Measurements from ENCODE around the gene SLC1A2.

SLC1A2 gene

GRCh38 chr11:35355102-35355749 lies 64.1 kb downstream of the SLC1A2 start:
- no peak overlapping the region for H4K8ac ChIP-seq (ENCODE audit: low read depth, low read length)
- H3K4ac ChIP-seq (ENCODE audit: low read depth, low read length), result no peak overlapping the region
- no peak overlapping the region for H3K9ac ChIP-seq (ENCODE audit: low read length)
- no peak overlapping the region for H2BK120ac ChIP-seq (ENCODE audit: insufficient read depth, low read length, poor library complexity)
- no peaks in the 10 kb centered on the region for H3K4me1 ChIP-seq (ENCODE audit: control insufficient read depth in 1 of 2, insufficient read depth in 2 of 2, low read length in 2 of 2)
- H3K9me3 ChIP-seq (ENCODE audit: insufficient read depth, low read depth, low read length), result no peaks in the 10 kb centered on the region
- no peak overlapping the region for H2BK5ac ChIP-seq (ENCODE audit: low read depth, low read length, poor library complexity)
- no peak overlapping the region for H3K4me3 ChIP-seq (ENCODE audit: low read depth, low read length)
- no peak overlapping the region for H2AFZ ChIP-seq (ENCODE audit: insufficient read depth, low read length, poor library complexity)
- H3K79me2 ChIP-seq (ENCODE audit: control insufficient read depth, insufficient read depth, low read length, poor library complexity), result no peaks in the 10 kb centered on the region
- H4K12ac ChIP-seq (ENCODE audit: low read depth, low read length), result no peak overlapping the region
- H3K79me1 ChIP-seq (ENCODE audit: low read length), result no peaks in the 10 kb centered on the region
- H3K4me2 ChIP-seq (ENCODE audit: low read length), result no peak overlapping the region
- no peak overlapping the region for H3K23ac ChIP-seq (ENCODE audit: low read length)
- WGBS (ENCODE audit: extremely low coverage, insufficient coverage, insufficient read length), result no CpG with 5 or more reads among the region's 5 CpGs
- H3K27ac ChIP-seq (ENCODE audit: low read depth, low read length), result no peak overlapping the region
- no peak overlapping the region for H2BK12ac ChIP-seq (ENCODE audit: low read length)
- no peak overlapping the region for H2AK5ac ChIP-seq (ENCODE audit: low read length)
- H3K14ac ChIP-seq (ENCODE audit: low read length), result no peak overlapping the region
- DNase-seq, result no peak
- H3K36me3 ChIP-seq (ENCODE audit: control insufficient read depth in 1 of 2, insufficient read depth in 2 of 2, low read length in 2 of 2), result no peaks in the 10 kb centered on the region
- no peak overlapping the region for H4K91ac ChIP-seq (ENCODE audit: low read depth, low read length)
- no peak overlapping the region for H3K18ac ChIP-seq (ENCODE audit: low read length)
- H3K27me3 ChIP-seq (ENCODE audit: insufficient read depth, low read length), result no peaks in the 10 kb centered on the region

GRCh38 chr11:35354644-35355043 lies 64.7 kb downstream of the SLC1A2 start:
- no peak overlapping the region for H4K91ac ChIP-seq (ENCODE audit: low read depth, low read length)
- no peak overlapping the region for H3K23ac ChIP-seq (ENCODE audit: low read length)
- no peak overlapping the region for H3K18ac ChIP-seq (ENCODE audit: low read length)
- H2AFZ ChIP-seq (ENCODE audit: insufficient read depth, low read length, poor library complexity), result no peak overlapping the region
- 100% methylated on average over 2 of the region's 7 CpGs for WGBS (ENCODE audit: extremely low coverage, insufficient coverage, insufficient read length)
- H3K36me3 ChIP-seq (ENCODE audit: control insufficient read depth in 1 of 2, insufficient read depth in 2 of 2, low read length in 2 of 2), result no peaks in the 10 kb centered on the region
- no peaks in the 10 kb centered on the region for H3K9me3 ChIP-seq (ENCODE audit: insufficient read depth, low read depth, low read length)
- H3K4me1 ChIP-seq (ENCODE audit: control insufficient read depth in 1 of 2, insufficient read depth in 2 of 2, low read length in 2 of 2), result no peaks in the 10 kb centered on the region
- no peak overlapping the region for H3K27ac ChIP-seq (ENCODE audit: low read depth, low read length)
- no peak overlapping the region for H3K9ac ChIP-seq (ENCODE audit: low read length)
- no peaks in the 10 kb centered on the region for H3K27me3 ChIP-seq (ENCODE audit: insufficient read depth, low read length)
- H3K79me2 ChIP-seq (ENCODE audit: control insufficient read depth, insufficient read depth, low read length, poor library complexity), result no peaks in the 10 kb centered on the region
- no peak overlapping the region for H2BK5ac ChIP-seq (ENCODE audit: low read depth, low read length, poor library complexity)
- H3K4me2 ChIP-seq (ENCODE audit: low read length), result no peak overlapping the region
- H4K8ac ChIP-seq (ENCODE audit: low read depth, low read length), result no peak overlapping the region
- no peak overlapping the region for H4K12ac ChIP-seq (ENCODE audit: low read depth, low read length)
- H3K14ac ChIP-seq (ENCODE audit: low read length), result no peak overlapping the region
- H3K4me3 ChIP-seq (ENCODE audit: low read depth, low read length), result no peak overlapping the region
- H2AK5ac ChIP-seq (ENCODE audit: low read length), result no peak overlapping the region
- no peak for DNase-seq
- no peak overlapping the region for H2BK120ac ChIP-seq (ENCODE audit: insufficient read depth, low read length, poor library complexity)
- H3K4ac ChIP-seq (ENCODE audit: low read depth, low read length), result no peak overlapping the region
- no peak overlapping the region for H2BK12ac ChIP-seq (ENCODE audit: low read length)
- no peaks in the 10 kb centered on the region for H3K79me1 ChIP-seq (ENCODE audit: low read length)

- H2BK12ac ChIP-seq (ENCODE audit: low read length), result no peak overlapping the region
- no peaks in the 10 kb centered on the region for H3K27me3 ChIP-seq (ENCODE audit: insufficient read depth, low read length)
- H4K91ac ChIP-seq (ENCODE audit: low read depth, low read length), result no peak overlapping the region
- no peak overlapping the region for H4K8ac ChIP-seq (ENCODE audit: low read depth, low read length)
- H3K14ac ChIP-seq (ENCODE audit: low read length), result no peak overlapping the region
- H2BK120ac ChIP-seq (ENCODE audit: insufficient read depth, low read length, poor library complexity), result no peak overlapping the region
- H3K79me2 ChIP-seq (ENCODE audit: control insufficient read depth, insufficient read depth, low read length, poor library complexity), result no peaks in the 10 kb centered on the region
- no peak overlapping the region for H3K9ac ChIP-seq (ENCODE audit: low read length)
- H3K4me2 ChIP-seq (ENCODE audit: low read length), result no peak overlapping the region
- no peak overlapping the region for H3K23ac ChIP-seq (ENCODE audit: low read length)
- WGBS (ENCODE audit: extremely low coverage, insufficient coverage, insufficient read length), result no CpG with 5 or more reads among the region's 3 CpGs
- H3K4me3 ChIP-seq (ENCODE audit: low read depth, low read length), result no peak overlapping the region
- no peak overlapping the region for H4K12ac ChIP-seq (ENCODE audit: low read depth, low read length)
- no peak overlapping the region for H3K18ac ChIP-seq (ENCODE audit: low read length)
- DNase-seq, result no peak
- H3K4ac ChIP-seq (ENCODE audit: low read depth, low read length), result no peak overlapping the region
- H3K4me1 ChIP-seq (ENCODE audit: control insufficient read depth in 1 of 2, insufficient read depth in 2 of 2, low read length in 2 of 2), result peaks cover 0 to 4% of the 10 kb centered on the region in 2 experiments
- no peaks in the 10 kb centered on the region for H3K9me3 ChIP-seq (ENCODE audit: insufficient read depth, low read depth, low read length)
- H3K36me3 ChIP-seq (ENCODE audit: control insufficient read depth in 1 of 2, insufficient read depth in 2 of 2, low read length in 2 of 2), result no peaks in the 10 kb centered on the region
- H3K27ac ChIP-seq (ENCODE audit: low read depth, low read length), result no peak overlapping the region
- no peaks in the 10 kb centered on the region for H3K79me1 ChIP-seq (ENCODE audit: low read length)
- no peak overlapping the region for H2BK5ac ChIP-seq (ENCODE audit: low read depth, low read length, poor library complexity)
- no peak overlapping the region for H2AFZ ChIP-seq (ENCODE audit: insufficient read depth, low read length, poor library complexity)
- no peak overlapping the region for H2AK5ac ChIP-seq (ENCODE audit: low read length)
Observed at GRCh38 chr11:35352077-35352888, 67.1 kb downstream of the SLC1A2 start.

GRCh38 chr11:35349897-35350296 lies 69.5 kb downstream of the SLC1A2 start:
- H3K9ac ChIP-seq (ENCODE audit: low read length), result no peak overlapping the region
- H3K4me3 ChIP-seq (ENCODE audit: low read depth, low read length), result no peak overlapping the region

More at GRCh38 chr11:35349897-35350296, 69.5 kb downstream of the SLC1A2 start:
- peaks cover 0 to 4% of the 10 kb centered on the region in 2 experiments for H3K4me1 ChIP-seq (ENCODE audit: control insufficient read depth in 1 of 2, insufficient read depth in 2 of 2, low read length in 2 of 2)
- H4K12ac ChIP-seq (ENCODE audit: low read depth, low read length), result no peak overlapping the region
- no peak overlapping the region for H2BK120ac ChIP-seq (ENCODE audit: insufficient read depth, low read length, poor library complexity)
- H2AFZ ChIP-seq (ENCODE audit: insufficient read depth, low read length, poor library complexity), result no peak overlapping the region
- no peak overlapping the region for H3K18ac ChIP-seq (ENCODE audit: low read length)
- no peak overlapping the region for H3K27ac ChIP-seq (ENCODE audit: low read depth, low read length)
- WGBS (ENCODE audit: extremely low coverage, insufficient coverage, insufficient read length), result no CpG with 5 or more reads among the region's 4 CpGs
- no peak overlapping the region for H2BK12ac ChIP-seq (ENCODE audit: low read length)
- no peaks in the 10 kb centered on the region for H3K27me3 ChIP-seq (ENCODE audit: insufficient read depth, low read length)
- H3K9me3 ChIP-seq (ENCODE audit: insufficient read depth, low read depth, low read length), result no peaks in the 10 kb centered on the region
- no peak overlapping the region for H3K4ac ChIP-seq (ENCODE audit: low read depth, low read length)
- no peak overlapping the region for H3K14ac ChIP-seq (ENCODE audit: low read length)
- DNase-seq, result no peak
- no peak overlapping the region for H3K23ac ChIP-seq (ENCODE audit: low read length)
- H3K79me1 ChIP-seq (ENCODE audit: low read length), result no peaks in the 10 kb centered on the region
- no peak overlapping the region for H4K91ac ChIP-seq (ENCODE audit: low read depth, low read length)
- H2BK5ac ChIP-seq (ENCODE audit: low read depth, low read length, poor library complexity), result no peak overlapping the region
- H3K79me2 ChIP-seq (ENCODE audit: control insufficient read depth, insufficient read depth, low read length, poor library complexity), result no peaks in the 10 kb centered on the region
- H4K8ac ChIP-seq (ENCODE audit: low read depth, low read length), result no peak overlapping the region
- H3K4me2 ChIP-seq (ENCODE audit: low read length), result no peak overlapping the region
- no peaks in the 10 kb centered on the region for H3K36me3 ChIP-seq (ENCODE audit: control insufficient read depth in 1 of 2, insufficient read depth in 2 of 2, low read length in 2 of 2)
- H2AK5ac ChIP-seq (ENCODE audit: low read length), result no peak overlapping the region

All from trophoblast cell (in vitro differentiated cells and primary cell).